WTC11 (cell line): ENCODE measurements around the gene ZNF532.

Experiments
- FOXP1 ChIP-seq: sonication (generic); formaldehyde crosslinking; IDR thresholded peaks from 2 replicates; pipeline ENCODE4 v1.8.0; 2022; ENCODE audit warnings: missing genetic modification reagents, mild to moderate bottlenecking, moderate library complexity, borderline replicate concordance
- RORB ChIP-seq: fragments of 250-450 bp; sonication (Bioruptor Pico); IDR thresholded peaks from 2 replicates; pipeline ENCODE4 v1.9.0; 2021; ENCODE audit warnings: mild to moderate bottlenecking
- SP1 ChIP-seq: sonication (generic); formaldehyde crosslinking; conservative IDR thresholded peaks from 2 replicates; pipeline ENCODE4 v1.8.1; 2022; ENCODE audit warnings: missing genetic modification reagents
- TEAD4 ChIP-seq: sonication (generic); formaldehyde crosslinking; IDR thresholded peaks from 2 replicates; pipeline ENCODE4 v1.8.0; 2022; ENCODE audit warnings: mild to moderate bottlenecking, missing genetic modification reagents
- ZNF671 ChIP-seq: fragments of 250-450 bp; sonication (Bioruptor Pico); IDR thresholded peaks from 2 replicates; pipeline ENCODE4 v1.8.0; 2021; ENCODE audit warnings: mild to moderate bottlenecking
- TF ChIP-seq, protein P1 (sequence below): fragments of 200-600 bp; IDR thresholded peaks from 2 replicates; pipeline ENCODE4 v1.8.0; 2022; ENCODE audit warnings: antibody characterized with exemption
- TF ChIP-seq, protein P2 (sequence below): sonication (generic); formaldehyde crosslinking; IDR thresholded peaks from 2 replicates; pipeline ENCODE4 v1.8.0; 2022; ENCODE audit warnings: mild to moderate bottlenecking, missing genetic modification reagents
- TF ChIP-seq, protein P3 (sequence below): sonication (generic); formaldehyde crosslinking; IDR thresholded peaks from 2 replicates; pipeline ENCODE4 v1.8.1; 2022; ENCODE audit warnings: missing genetic modification reagents, borderline replicate concordance
- TF ChIP-seq, protein P4 (sequence below): sonication (generic); formaldehyde crosslinking; IDR thresholded peaks from 2 replicates; pipeline ENCODE4 v1.8.0; 2023; ENCODE audit warnings: mild to moderate bottlenecking, missing genetic modification reagents
- TF ChIP-seq, protein P5 (sequence below): sonication (generic); formaldehyde crosslinking; IDR thresholded peaks from 2 replicates; pipeline ENCODE4 v1.8.0; 2022; ENCODE audit warnings: mild to moderate bottlenecking, missing genetic modification reagents
- TF ChIP-seq, protein P6 (sequence below): sonication (generic); formaldehyde crosslinking; IDR thresholded peaks from 2 replicates; pipeline ENCODE4 v1.8.1; 2023; ENCODE audit warnings: mild to moderate bottlenecking, moderate library complexity, missing genetic modification reagents

DNA sequence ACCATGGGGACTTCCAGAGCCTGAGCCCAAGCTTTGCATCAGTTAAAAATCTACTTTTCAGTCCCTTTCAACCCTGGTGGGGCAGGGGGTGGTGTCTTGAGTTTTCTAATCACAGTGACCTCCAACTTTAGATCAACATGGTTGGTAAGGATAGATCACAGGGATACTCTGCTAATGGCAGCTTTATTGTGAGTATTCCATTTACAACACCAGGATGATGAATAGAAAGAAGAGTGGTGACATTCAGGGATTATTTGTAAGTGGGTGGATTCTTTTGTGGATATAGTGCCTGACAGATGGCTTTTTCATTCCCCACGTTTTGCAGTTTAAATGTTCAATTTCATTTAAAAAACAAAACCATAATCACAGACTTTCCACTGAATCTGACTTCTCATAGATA, 51.3 kb downstream of the ZNF532 start:
- TF ChIP-seq, protein P1, sequence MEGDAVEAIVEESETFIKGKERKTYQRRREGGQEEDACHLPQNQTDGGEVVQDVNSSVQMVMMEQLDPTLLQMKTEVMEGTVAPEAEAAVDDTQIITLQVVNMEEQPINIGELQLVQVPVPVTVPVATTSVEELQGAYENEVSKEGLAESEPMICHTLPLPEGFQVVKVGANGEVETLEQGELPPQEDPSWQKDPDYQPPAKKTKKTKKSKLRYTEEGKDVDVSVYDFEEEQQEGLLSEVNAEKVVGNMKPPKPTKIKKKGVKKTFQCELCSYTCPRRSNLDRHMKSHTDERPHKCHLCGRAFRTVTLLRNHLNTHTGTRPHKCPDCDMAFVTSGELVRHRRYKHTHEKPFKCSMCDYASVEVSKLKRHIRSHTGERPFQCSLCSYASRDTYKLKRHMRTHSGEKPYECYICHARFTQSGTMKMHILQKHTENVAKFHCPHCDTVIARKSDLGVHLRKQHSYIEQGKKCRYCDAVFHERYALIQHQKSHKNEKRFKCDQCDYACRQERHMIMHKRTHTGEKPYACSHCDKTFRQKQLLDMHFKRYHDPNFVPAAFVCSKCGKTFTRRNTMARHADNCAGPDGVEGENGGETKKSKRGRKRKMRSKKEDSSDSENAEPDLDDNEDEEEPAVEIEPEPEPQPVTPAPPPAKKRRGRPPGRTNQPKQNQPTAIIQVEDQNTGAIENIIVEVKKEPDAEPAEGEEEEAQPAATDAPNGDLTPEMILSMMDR: no peak
- TF ChIP-seq FOXP1: no peak
- TF ChIP-seq, protein P2, sequence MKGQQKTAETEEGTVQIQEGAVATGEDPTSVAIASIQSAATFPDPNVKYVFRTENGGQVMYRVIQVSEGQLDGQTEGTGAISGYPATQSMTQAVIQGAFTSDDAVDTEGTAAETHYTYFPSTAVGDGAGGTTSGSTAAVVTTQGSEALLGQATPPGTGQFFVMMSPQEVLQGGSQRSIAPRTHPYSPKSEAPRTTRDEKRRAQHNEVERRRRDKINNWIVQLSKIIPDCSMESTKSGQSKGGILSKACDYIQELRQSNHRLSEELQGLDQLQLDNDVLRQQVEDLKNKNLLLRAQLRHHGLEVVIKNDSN (CRISPR knock-in tag): no peak
- no peak for TF ChIP-seq ZNF671 (CRISPR knock-in tag)
- TF ChIP-seq TEAD4 (CRISPR knock-in tag): no peak
- TF ChIP-seq, protein P3, sequence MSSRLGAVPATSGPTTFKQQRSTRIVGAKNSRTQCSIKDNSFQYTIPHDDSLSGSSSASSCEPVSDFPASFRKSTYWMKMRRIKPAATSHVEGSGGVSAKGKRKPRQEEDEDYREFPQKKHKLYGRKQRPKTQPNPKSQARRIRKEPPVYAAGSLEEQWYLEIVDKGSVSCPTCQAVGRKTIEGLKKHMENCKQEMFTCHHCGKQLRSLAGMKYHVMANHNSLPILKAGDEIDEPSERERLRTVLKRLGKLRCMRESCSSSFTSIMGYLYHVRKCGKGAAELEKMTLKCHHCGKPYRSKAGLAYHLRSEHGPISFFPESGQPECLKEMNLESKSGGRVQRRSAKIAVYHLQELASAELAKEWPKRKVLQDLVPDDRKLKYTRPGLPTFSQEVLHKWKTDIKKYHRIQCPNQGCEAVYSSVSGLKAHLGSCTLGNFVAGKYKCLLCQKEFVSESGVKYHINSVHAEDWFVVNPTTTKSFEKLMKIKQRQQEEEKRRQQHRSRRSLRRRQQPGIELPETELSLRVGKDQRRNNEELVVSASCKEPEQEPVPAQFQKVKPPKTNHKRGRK (CRISPR knock-in tag): no peak
- TF ChIP-seq, protein P4, sequence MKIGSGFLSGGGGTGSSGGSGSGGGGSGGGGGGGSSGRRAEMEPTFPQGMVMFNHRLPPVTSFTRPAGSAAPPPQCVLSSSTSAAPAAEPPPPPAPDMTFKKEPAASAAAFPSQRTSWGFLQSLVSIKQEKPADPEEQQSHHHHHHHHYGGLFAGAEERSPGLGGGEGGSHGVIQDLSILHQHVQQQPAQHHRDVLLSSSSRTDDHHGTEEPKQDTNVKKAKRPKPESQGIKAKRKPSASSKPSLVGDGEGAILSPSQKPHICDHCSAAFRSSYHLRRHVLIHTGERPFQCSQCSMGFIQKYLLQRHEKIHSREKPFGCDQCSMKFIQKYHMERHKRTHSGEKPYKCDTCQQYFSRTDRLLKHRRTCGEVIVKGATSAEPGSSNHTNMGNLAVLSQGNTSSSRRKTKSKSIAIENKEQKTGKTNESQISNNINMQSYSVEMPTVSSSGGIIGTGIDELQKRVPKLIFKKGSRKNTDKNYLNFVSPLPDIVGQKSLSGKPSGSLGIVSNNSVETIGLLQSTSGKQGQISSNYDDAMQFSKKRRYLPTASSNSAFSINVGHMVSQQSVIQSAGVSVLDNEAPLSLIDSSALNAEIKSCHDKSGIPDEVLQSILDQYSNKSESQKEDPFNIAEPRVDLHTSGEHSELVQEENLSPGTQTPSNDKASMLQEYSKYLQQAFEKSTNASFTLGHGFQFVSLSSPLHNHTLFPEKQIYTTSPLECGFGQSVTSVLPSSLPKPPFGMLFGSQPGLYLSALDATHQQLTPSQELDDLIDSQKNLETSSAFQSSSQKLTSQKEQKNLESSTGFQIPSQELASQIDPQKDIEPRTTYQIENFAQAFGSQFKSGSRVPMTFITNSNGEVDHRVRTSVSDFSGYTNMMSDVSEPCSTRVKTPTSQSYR: no peak
- TF ChIP-seq RORB (CRISPR knock-in tag): no peak
- TF ChIP-seq SP1 (CRISPR knock-in tag): no peak
- TF ChIP-seq, protein P5, sequence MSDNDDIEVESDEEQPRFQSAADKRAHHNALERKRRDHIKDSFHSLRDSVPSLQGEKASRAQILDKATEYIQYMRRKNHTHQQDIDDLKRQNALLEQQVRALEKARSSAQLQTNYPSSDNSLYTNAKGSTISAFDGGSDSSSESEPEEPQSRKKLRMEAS (CRISPR knock-in tag): no peak
- TF ChIP-seq, protein P6, sequence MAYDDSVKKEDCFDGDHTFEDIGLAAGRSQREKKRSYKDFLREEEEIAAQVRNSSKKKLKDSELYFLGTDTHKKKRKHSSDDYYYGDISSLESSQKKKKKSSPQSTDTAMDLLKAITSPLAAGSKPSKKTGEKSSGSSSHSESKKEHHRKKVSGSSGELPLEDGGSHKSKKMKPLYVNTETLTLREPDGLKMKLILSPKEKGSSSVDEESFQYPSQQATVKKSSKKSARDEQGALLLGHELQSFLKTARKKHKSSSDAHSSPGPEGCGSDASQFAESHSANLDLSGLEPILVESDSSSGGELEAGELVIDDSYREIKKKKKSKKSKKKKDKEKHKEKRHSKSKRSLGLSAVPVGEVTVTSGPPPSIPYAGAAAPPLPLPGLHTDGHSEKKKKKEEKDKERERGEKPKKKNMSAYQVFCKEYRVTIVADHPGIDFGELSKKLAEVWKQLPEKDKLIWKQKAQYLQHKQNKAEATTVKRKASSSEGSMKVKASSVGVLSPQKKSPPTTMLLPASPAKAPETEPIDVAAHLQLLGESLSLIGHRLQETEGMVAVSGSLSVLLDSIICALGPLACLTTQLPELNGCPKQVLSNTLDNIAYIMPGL: no peak
